IPS-18a (cell line): ENCODE results near the gene RUFY1.
"Not testable (repeated sequence)": the region's sequence is repeated elsewhere in the genome, so short reads cannot be mapped to it uniquely, and the experiment has no call there.

ENCODE experiments used
- H3K27ac ChIP-seq: one replicate; pipeline ENCODE4 v1.5.1; 2013; ENCODE audit warnings: low read length
- H3K27me3 ChIP-seq: one replicate; pipeline ENCODE4 v1.6.1; 2013; ENCODE audit warnings: mild to moderate bottlenecking, low read length; ENCODE audit not compliant: control insufficient read depth, insufficient read depth
- H3K36me3 ChIP-seq: one replicate; pipeline ENCODE4 v1.6.1; 2013; ENCODE audit warnings: low read depth, low read length; ENCODE audit not compliant: control insufficient read depth
- H3K4me1 ChIP-seq: one replicate; pipeline ENCODE4 v1.6.1; 2013; ENCODE audit warnings: low read depth, low read length; ENCODE audit not compliant: control insufficient read depth
- H3K4me3 ChIP-seq: one replicate; pipeline ENCODE4 v1.5.1; 2013; ENCODE audit warnings: low read length
- H3K9ac ChIP-seq: one replicate; pipeline ENCODE4 v1.6.1; 2013; ENCODE audit warnings: mild to moderate bottlenecking, low read length, moderate library complexity
- H3K9me3 ChIP-seq: one replicate; pipeline ENCODE4 v1.6.1; 2013; ENCODE audit warnings: low read depth, low read length; ENCODE audit not compliant: control insufficient read depth

Gene RUFY1

GRCh38 chr5:179658179-179658856, 108.0 kb downstream of the RUFY1 start:
- H3K9ac ChIP-seq, H3K27me3 ChIP-seq, H3K4me1 ChIP-seq, H3K9me3 ChIP-seq, H3K27ac ChIP-seq, H3K36me3 ChIP-seq: not testable (repeated sequence)
- H3K4me3 ChIP-seq = peak overlapping the region; percentile 61
